ENCODE data around the gene DZANK1.
"Not testable (repeated sequence)": the region's sequence is repeated elsewhere in the genome, so short reads cannot be mapped to it uniquely, and the experiment has no call there.

DZANK1 gene

DNA sequence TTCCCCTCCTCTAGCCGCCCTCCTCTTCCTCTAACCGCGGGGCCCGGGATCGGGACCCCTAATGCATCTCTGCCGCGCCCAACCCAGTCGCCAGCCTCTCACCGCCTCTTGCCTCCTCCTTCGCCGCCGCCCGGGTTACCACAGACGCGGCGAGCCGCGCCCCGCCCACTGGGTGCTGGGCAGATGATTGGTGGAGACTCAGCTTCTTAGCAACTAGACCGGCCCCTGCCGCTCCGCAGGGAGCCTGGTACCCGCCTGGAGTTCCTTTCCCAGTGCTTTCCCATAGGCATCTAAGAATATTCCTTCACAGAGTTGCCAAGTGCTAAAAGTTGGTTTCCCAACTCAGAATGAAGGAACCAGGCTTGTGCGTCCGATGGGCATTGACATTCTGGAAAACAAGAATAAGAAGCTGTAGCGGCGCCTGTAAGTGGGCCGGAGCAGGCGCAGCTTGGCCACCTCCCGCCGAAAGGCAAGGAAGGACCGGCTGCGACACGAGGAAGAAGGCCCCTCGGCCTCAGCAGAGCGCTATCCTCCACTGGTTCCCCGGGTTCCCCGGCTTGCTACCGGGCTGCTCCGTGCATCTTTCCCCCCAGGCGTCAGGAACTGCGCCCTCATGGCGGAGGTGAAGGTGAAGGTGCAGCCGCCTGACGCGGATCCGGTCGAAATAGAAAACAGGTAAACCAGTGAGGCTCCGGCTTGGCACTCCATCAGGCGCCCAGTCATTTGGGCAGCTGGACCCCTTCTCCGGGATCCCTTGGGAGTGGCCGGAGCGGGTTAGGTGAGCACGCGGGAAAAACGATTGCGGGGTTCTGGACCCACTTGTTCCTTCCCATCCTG is at the start of gene DZANK1, which contains the start of gene POLR3F:
Gene DZANK1 (minus strand): TSS at position 137 of the 837 bp plus-strand sequence. CDS start 1,672 bp downstream, outside the sequence.
Gene POLR3F (plus strand): TSS at position 497 of the 837 bp plus-strand sequence. CDS start 117 bp downstream, at position 614.
- peak; percentile 94 for DNase-seq

DNA sequence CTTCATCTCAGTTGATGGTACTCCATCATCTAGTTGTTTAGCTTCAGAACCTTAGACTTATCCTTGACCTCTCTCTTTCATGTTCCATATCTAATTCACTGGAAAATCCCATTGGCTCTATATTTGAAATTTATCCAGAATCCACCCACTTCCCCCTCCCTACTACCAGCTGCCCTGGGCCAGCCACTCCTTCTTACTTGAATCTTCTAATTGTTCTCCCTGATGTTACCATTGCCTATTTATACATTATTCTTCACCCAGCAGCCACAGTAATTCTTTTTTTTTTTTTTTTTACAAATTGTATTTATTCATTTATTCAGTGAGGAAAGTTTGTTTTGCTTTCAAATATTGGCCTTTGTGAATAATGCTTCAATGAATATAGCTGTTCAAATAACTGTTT is 49.1 kb upstream of the DZANK1 start:
- no peak for DNase-seq

- DNase-seq, result no peak
Observed at GRCh38 chr20:18514127-18514526, 47.3 kb upstream of the DZANK1 start.

DNA sequence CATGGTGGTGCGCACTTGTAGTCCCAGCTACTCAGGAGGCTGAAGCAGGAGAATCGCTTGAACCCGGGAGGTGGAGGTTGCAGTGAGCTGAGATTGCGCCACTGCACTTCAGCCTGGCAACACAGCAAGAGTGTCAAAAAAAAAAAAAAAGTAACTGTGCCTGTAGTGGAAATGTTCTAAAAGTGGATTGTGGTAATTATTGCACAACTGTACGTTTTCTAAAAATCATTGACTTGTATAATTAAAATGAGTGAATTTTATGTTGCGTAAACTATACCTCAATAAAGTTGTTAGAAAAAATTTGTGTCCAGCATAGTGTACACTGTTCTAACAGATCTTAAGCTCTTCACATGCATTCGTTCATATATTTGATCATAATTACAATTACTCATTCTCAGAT is 46.4 kb upstream of the DZANK1 start:
- no peak for DNase-seq

- DNase-seq, result no peak
Observed at GRCh38 chr20:18511571-18511970, 44.7 kb upstream of the DZANK1 start.

GRCh38 chr20:18507218-18508191 is 40.7 kb upstream of the DZANK1 start, which contains the start of gene SEC23B:
Gene SEC23B, plus strand, starts transcription at chr20:18507940. Its CDS starts 2,896 bp downstream, at chr20:18510836.
- DNase-seq, result peak; percentile 98

GRCh38 chr20:18506744-18507143 is 39.9 kb upstream of the DZANK1 start:
- peak; percentile 33 for DNase-seq

DNA sequence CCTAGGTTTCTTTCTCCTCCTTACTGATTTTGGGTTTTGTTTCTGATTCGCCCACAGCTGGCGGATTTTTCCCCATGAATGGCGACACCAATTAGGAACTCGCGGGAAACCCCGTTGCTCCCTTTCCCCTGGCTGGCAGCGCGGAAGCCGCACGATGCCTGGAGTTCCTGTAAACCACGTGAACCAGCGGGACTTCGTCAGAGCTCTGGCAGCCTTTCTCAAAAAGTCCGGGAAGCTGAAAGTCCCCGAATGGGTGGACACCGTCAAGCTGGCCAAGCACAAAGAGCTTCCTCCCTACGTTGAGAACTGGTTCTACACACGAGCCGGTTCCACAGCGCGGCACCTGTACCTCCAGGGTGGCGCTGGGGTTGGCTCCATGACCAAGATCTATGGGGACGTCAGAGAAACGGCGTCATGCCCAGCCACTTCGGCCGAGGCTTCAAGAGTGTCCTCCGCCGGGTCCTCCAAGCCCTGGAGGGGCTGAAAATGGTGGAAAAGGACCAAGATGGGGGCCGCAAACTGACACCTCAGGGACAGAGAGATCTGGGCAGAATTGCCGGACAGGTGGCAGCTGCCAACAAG is 37.7 kb upstream of the DZANK1 start:
- no peak for DNase-seq

DNA sequence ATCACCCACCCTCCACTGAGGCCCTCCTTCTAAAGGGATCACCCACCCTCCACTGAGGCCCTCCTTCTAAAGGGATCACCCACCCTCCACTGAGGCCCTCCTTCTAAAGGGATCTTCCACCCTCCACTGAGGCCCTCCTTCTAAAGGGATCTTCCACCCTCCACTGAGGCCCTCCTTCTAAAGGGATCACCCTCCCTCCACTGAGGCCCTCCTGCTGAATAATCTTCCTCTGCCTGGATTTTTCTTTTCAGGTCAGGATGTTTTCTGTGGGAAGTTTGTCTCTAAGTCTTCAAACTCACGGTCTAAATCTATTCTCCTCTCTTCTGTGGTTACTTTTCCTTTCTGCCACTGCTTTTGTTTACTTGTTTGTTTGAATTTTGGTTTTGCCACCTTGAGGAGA is 34.8 kb upstream of the DZANK1 start:
- DNase-seq, result not testable (repeated sequence)

- no peak for DNase-seq
Observed at GRCh38 chr20:18497603-18498002, 30.8 kb upstream of the DZANK1 start.

GRCh38 chr20:18496740-18497592 is 30.1 kb upstream of the DZANK1 start, which contains the start of gene RBBP9:
Gene RBBP9, minus strand, starts transcription at chr20:18497225. Its CDS starts 58 bp downstream, at chr20:18497167.
- DNase-seq, result peak; percentile 79

GRCh38 chr20:18496042-18496441 is 29.2 kb upstream of the DZANK1 start:
- no peak for DNase-seq

GRCh38 chr20:18488301-18488700 is 21.5 kb upstream of the DZANK1 start:
- no peak for DNase-seq

DNA sequence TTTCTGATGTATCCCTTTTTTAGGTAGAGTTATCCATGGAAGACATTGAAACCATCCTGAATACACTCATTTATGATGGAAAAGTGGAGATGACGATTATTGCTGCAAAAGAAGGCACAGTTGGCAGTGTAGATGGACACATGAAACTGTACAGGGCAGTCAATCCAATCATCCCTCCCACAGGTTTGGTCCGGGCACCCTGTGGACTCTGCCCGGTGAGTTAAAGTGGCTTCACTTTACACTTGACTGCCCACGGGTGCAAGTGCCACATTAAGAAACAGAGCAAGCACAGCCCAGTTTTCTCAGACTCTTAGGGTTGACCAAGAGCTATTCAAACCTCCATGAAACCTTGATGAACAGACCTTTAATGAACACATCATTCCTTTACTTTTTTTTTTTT is 14.8 kb upstream of the DZANK1 start:
- DNase-seq, result no peak

- DNase-seq, result no peak
Observed at GRCh38 chr20:18477821-18478220, 11.0 kb upstream of the DZANK1 start.

- no peak for DNase-seq
Observed at GRCh38 chr20:18477218-18477617, 10.4 kb upstream of the DZANK1 start.

DNA sequence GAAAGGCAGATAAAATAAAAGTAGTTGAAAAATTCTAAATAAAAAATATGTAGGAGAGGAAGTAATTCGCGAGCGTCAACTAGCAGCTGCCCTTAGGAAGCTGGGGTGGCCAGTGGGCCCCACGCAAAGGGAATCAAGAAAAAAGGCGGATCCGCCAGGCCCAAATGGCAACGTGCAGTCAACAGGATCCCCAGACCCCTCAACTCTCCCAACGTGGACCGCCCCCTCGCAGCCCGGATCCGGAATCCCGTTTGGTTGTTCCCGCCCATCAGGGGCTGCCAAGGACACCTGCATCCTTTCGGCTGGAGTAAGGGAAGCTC is 296 bp downstream of the DZANK1 start:
- DNase-seq, result peak; percentile 0

DNA sequence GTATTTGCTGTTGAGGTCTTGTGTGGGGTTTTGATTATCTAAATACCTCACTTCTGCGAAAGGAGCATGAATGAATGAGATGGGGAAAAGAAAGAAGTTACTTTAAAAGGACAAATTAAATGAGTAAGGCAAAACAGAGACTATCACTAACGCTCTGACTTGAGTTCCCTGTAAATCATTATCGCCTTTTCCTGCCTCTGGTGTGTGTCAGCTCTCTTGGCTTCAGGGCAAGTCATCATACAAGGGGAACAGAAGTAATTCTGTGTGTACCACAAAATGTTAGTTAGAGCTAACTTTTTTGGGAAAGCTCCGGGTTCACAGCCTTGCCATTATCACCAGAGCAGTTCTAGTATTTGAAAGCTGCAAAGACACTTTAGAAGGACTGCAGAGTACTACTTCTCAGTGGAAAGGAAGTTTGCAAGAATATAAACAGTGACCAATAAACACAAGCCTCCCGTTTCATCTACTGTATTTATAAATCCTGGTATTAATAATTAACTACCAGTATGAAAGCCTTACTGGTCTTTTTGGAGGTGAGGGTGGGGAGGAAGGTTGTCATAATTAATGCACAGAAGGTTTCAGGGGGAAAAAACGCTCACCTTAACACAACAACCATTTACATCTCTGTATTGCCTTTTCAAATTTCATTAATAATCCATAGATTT is 1.2 kb downstream of the DZANK1 start:
- DNase-seq, result no peak

DNA sequence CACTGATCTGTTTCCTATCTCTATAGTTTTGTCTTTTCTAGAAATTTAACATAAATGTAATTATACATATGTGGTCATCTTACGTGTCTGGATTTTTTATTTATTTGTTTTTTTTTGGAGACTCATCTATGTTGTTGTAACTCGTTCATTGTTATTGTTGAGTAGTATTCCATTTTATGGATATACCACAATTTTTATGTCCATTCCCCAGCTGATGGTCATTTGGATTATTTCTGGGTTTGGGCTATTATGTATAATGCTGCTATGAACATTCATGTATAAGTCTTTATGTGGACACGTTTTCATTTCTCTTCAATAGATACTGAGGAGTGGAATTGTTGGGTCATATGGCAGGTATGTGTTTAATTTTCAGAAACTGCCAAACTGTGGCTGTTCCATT is 10.2 kb downstream of the DZANK1 start:
- DNase-seq, result no peak

DNA sequence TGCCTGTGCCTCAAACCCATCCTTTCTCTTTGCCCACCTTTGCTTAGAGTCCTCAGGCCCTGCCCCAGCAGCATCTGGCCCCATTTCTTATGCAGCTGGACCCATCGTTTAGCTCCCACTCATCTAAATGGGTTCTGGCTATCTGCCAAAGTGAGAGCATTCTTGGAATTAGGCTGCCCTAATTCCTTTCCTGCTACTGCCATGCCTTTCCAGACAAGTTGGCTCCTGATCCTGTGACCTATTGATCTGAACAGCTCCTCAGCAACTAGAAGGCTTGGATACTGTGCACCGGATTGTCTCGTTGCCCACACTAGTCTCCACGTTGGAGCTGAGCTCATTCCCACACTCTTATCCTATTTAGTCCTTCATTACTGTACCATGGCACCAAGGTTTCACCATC is 22.9 kb downstream of the DZANK1 start:
- no peak for DNase-seq

DNA sequence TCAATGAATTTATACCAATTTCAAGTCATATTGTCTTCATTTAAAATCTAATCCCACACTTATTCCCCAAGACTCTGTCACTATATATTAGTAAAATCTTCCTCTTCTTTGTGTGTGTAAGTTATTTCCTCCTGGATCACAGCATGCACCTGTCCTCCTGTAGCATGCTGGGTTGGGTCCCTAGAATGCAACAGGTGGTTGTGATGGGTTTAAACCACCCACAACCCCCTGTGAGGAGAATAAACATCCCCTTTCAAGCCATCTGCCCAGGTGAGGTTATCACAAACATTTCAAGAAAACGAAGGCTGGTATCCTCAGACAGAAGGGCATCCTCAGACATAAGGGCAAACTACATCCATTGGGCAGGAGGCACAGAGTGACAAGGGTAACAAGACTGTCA is 26.4 kb downstream of the DZANK1 start:
- DNase-seq, result no peak

GRCh38 chr20:18436847-18437246 is 30.0 kb downstream of the DZANK1 start:
- DNase-seq, result no peak

Data from CD4-positive, alpha-beta T cell treated with Interleukin-12 subunit alpha and Interleukin-12 subunit beta, for 1 hour (primary cell).